Bone marrow (tissue), 2 donors: ENCODE results near the gene ASF1B.
A peak's percentile ranks its signal among the peaks of the same experiment; 100 is the strongest.
"Not testable (repeated sequence)": the region's sequence is repeated elsewhere in the genome, so short reads cannot be mapped to it uniquely, and the experiment has no call there.

Experiments used
- DNase-seq, 2 donors: peaks; one replicate each; lab custom pipeline; 2025; lab: John Stamatoyannopoulos, UW

Gene ASF1B

DNA sequence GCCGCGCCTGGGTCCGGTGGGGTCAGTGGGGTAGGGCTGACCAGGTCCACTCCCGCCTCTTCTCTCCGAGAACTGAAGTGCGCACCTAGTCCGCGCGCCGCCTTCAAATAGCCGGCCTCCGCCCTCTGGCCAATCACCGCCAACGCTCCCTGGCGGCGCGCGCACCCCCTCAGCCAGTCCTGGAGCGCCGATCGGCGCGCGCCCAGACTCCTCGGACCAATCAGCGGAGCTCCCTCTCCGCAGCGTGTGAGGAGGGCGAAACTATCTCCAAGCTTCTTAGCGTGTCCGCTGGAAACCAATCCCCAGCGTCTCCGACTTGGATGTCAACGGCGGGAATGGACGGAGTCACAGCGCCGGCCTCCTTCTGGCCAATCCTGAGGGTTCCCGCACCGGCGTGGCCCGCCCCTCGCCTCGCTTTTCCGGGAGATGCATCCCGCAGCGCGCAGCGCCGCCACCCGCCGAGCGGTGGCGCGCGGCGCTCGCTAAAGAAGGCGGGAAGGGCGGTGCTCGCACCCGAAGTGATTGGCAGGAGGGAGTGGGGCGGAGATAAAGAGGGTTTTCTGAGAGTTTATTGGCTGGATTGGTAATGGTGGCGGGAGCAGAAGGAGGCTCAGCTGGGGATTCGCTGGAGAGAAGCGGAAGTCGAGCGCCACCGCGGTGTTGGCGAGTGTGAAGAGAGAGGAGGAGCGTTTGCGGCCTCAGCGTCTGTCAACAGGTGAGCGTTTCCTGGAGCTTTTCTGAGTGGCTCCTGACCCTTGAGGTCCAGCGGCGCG, at the start of gene ASF1B:
ASF1B (minus strand) TSS at position 81 of the 773 bp plus-strand sequence. CDS start 133 bp downstream, outside the sequence.
- peak; percentile 96 to 100 for DNase-seq

DNA sequence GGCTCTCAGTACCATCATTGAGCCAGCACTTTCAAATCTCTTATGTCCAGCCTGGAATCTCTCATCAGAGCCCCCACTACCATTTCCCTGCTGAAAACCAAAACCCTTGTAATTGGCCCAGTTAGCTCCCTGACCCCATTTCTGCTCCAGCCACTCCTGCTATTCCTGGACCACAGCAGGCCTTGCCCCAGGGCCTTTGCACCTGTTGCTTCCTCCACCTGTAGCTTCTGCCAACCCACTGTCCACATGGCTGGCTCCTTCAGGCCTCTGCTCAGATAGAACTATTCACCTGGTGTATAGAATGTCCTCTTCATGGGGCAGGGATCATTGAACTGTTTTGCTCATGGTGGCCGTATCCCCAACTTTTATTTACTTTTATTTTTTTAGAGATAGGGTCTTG, 49.3 kb upstream of the ASF1B start:
- DNase-seq = not testable (repeated sequence)

DNA sequence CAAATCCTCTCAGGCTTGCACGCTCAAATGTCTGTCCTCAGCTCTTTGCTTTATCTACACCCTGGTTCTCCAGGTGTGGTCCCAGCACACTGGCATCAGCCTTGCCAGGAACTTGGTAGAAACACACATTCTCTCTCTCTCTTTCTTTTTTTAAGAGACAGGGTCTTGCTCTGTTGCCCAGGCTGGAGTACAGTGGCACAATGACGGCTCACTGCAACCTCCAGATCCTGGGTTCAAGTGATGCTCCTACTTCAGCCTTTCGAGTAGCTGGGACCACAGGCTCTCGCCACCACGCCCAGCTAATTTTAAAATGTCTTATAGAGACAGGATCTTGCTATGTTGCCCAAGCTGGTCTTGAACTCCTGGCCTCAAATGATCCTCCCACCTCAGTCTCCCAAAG, 48.8 kb upstream of the ASF1B start:
- DNase-seq = no peak

DNA sequence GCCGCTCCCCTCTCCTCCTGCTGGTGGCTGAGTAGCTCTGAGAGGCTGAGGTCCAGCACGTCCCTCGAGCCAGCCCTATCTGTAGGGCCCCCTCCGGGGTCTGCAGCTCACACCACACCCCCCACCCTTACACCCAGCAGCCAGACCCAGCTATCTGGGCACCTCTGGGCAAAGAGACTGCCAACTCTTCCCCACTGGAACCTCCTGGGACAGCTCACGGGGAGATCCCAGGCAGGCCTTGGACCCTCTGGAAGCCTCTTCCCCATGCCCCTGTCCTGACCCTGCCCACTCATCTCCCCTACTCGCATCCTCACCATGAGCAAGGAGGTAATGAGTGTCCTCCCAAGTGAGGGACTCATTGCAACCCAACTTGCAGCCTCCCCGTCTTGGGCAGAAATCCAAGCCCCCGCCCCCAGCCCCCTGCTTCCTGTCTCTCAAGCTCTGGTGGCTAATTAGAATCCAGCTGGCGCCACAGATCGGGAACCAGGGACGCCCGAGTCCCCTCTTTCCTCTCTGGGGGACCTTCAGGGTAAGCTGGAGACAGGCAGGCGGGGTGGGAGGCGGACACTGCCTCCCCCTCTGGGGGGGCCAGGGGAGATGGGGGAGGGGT, 47.5 kb upstream of the ASF1B start:
- DNase-seq = peak in 1 of 2 donors; percentile 36

DNA sequence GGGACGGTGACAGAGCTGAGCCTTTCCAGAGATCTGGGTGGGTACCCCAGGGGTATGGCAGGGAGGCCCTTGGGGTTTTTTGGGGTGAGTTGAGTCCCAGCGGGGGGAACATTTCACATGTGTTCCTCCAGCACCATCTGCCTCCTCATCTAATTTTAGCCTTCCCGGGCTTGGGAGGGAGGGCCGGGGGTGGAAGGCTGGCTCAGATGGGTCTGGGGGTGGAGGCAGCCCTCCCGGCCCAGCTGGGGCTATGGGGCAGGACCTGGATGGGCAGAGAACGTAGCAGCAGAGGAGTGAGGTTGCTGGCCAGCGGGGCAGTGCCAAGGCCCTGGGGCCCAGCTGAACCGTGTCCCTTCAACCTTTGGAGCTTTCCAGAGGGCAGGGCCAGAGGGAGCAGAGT, 46.1 kb upstream of the ASF1B start:
- no peak for DNase-seq

DNA sequence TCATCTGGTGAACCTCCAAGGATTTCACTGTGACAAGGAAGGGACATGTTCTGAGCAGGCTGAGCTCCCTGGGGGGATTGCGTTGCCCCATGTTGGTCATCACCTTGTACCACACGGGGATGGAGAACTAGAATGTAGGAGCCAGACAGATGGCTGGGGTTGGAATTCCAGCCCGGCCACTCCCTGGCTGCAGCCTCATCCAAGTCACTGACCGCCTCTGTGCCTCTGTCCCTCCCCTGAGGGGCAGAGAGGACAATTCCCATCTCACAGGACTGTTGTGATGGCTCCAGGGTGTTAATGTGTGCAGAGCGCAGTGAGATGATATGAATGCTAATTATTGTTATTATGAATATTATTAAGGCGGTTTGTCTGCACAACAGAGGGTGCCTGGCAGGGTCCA, 45.5 kb upstream of the ASF1B start:
- no peak for DNase-seq

DNA sequence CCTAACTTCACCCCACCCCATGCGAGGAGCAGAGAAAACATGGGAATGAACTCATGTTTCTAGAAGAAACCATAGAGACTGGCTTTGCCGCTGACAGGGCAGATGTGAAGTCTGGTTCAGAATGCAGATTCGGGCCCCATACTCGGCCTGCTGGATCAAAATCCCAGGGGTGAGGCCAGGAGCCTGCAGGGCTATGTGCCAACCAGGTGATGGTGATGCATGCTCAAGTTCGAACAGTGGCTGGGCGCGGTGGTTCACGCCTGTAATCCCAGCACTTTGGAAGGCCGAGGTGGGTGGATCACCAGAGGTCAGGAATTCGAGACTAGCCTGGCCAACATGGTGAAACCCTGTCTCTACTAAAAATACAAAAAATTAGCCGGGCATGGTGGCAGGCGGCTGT, 44.8 kb upstream of the ASF1B start:
- not testable (repeated sequence) for DNase-seq

DNA sequence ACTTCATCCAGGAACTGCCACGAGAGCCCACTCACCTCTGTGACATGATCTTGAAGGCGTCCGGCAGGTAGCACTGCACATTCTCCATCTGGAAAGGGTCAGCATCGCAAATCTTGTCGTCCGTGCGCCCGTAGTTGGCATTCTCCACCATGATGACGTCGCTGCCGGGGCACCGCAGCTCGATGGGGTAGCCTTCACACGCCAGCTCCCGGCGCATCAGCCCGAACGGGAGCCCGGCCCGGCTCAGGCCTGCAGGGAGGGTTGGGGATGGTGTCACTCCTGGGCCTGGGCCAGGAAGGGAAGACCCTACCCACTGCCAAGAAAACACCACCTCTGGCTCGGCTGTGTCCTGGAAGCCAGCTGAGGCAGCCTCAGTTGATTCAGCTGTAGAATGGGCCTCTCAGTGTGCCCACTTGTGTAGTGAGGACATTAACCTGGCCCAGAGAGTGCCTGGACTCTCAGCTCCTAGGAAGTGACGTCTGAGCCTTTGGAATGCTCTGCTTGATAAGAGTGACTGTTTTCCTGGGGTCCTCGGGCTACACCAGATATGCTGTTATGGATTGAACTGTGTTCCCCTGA, 41.2 kb upstream of the ASF1B start:
- DNase-seq = no peak

DNA sequence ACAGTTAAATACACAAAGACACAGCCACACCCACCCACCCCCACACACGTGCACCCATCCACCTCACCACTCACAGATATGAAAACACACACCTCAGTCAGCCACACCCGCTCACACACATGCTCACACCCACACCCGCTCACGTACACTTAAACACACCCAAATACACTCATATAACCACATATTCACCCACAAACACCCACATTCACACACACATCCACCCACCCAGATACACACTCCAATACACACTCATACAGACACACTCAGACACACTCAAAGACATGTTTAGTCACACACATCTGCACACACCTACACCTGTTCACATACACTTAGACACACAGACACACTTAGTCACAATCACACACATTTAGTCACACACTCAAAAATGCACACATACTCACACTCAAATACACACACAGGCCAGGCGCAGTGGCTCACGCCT, 39.0 kb upstream of the ASF1B start:
- DNase-seq = no peak

DNA sequence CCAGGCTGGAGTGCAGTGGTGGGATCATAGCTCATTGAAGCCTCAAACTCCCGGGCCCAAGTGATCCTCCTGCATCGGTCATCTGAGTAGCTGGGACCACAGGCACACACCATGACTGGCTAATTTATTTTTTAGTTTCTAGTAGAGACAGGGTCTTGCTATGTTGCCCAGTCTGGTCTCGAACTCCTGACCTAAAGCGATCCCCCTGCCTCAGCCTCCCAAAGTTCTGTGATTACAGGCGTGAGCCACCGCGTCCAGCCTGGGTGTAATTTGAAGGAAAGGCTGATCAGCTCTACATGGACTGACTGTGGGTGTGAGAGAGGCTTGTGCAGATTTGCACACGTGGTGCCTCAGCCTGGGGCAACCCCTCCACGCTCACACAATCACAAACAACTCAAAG, 38.5 kb upstream of the ASF1B start:
- no peak for DNase-seq

DNA sequence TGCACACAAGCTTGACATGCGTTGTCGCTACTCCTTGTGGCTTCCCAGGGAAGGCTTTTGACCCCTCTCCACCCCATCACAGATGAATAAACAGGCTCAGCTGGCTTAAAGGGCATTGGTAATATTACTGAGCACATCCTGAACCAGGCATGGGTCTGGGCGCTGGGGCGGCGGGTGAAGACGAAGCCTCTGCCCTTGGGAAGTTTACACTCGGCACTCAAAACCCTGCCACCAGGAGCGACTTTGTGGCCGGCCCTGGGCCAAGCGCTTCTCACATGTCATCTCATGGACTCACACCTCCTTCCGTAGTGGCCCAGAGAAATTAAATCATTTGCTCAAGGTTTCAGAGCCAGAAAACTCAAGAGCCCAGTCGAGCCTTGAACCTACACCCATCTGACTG, 32.6 kb upstream of the ASF1B start:
- DNase-seq = no peak

DNA sequence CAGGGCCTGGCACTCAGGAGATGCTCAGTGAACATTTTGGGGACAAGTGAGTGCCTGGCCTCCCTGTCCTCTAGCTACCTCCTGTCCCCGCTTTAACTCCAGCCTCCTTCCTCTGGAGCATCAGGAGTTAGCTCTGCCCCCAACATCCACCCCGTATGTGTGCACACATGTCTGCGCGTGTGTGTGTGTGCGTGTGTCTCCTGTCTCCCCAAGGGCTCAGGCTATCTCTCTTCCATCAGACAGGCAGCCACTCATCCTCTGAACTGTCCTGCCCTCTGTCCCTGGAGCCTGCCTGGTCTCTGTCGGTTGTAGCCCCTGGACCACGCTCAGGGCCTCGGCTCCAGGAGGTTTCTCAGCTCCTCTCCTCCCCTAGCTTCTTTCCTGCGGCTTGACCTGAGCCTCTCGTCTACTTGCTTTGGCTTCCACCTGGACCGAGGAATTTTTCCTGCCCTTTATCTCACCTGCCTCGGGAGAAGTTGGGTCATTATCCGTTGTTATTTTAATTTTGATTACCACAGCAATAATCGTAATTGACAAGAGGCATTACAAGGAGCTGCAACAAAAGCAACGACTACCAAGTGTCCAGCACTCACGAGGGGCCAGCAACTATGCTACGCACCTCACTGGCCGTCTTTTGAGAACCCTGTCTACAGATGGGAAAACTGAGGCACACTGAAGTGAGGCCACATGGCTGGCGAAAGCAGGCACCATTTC, 32.0 kb upstream of the ASF1B start:
- DNase-seq = no peak

DNA sequence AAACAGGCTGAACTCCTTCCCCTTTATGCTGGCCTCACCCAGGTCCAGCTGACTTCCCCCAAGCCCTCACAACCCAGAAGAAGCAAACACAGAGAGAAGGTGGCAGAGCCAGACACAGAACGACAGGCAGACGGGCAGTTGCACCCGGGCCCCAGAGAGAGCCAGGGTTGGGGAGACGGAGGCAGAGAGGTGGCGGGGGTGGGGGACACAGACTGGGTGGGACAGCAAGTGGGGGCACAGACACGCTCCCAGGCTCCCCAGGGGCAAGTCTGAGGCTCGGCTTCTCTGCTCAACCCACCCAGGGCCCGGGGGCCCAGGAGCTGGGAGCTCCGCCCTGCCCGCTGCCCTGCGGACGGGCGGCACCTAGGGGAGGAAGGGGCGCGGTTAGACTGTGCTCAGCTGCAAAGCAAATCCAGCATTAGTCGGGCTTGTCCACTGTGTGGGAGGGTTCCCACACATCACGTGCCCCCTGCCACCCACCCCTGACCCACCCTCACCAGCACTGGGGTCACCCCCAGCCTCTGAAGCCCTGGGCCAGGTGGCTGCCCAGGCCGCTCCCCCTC, 31.3 kb upstream of the ASF1B start:
- peak; percentile 36 to 59 for DNase-seq

DNA sequence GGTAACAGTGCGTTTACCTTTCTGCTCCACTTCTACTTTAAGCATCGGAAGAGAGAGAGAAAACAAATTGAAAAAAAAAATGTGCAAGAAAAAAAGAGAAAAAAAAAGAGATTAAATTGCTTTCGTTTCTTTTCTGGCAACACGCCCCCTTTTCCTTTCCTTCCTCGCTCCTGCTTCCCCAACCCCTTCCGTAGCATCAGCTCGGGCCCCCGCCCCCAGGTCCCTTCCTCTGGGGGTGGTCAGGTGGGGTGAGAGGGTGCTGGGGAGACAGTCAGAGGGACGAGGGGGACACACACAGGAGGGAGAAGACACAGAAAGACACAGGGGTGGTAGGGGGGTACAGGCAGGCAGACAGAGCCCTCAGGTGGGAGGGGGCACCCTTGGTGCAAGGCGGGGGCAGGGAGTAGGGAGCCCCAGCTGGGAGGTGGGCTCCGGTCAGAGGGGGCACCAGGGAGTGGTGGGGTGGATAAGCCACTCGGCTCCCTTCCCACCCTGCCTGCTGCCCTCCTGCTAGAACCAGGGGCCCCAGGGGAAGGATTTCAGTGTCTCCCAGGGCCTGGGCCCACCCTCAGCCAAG, 30.7 kb upstream of the ASF1B start:
- DNase-seq = no peak

DNA sequence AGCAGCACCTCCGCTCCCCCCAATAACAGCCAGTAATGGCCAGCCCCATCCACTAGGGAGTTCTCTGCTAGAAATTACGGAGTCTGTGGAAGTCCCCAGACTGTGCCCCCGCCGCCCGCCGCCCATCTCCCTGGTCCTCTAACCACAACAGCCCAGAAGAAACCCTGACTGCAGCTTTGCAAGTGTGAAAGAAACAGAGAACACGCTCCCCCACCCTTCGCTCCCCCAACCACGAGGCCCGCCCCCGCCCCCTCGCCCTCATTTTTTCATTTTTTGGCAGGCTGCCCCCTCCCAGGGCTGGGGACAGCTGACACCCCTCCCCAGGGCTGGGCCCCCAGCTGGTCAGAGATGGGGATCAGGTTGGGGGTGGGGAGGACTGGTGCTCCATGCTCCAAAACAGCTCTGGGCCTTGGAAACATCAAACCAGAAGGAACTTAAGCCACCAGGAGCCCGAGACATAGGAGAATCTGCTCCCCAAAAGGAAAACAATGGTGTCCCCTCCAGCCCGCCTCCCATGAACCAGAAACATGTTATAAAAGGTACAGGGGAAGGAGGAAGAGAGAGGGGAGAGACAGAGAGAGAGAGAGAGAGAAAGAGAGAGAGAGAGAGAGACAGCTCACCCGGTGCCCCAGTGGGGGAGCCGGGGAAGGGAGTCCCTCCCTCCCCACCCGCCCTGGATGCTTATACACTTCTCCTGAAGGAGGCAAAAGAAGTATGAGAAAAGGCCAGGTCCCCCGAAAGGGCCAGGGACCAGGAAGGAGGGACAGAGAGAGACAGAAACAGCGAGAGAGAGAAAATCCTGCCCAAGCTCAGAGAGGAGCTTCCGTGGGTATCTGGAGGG, 29.8 kb upstream of the ASF1B start:
- DNase-seq = peak in 1 of 2 donors; percentile 2

DNA sequence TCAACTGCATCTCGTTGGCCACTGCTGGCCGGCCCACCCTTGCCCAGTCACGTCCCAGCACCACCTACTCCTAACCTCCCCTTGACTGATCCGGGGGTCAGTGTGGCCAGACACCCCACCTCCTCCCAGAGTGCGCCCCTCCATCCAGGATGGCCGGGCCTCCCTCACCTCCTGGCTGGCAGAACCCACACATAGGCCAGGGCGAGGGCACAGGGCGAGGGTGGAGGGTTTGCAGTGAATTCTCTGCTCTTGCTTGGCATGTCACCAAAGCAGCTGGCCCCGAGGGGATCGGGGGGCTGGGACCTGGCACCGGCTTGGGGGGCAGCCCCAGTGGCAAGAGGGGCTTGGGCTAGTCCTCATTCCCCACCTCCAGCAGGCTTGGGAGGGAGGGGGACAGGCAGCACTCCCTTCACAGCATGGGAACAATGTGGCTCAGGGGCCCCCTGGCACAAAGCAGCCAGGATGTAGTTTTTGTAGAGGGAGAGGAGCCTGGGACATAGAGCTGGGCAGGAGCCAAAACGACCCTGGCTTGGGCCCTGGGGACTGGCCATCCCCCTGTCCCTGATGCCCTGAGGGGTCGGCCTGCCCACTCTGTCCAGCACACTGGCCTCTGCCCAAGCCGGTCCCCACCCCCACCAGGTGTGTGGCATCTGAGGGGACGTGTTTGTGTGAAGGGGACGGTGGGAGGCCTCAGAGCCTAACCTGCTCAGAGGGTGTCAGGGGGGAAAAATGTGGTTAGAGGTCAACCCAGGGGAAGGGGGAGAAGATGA, 28.5 kb upstream of the ASF1B start:
- DNase-seq = no peak

DNA sequence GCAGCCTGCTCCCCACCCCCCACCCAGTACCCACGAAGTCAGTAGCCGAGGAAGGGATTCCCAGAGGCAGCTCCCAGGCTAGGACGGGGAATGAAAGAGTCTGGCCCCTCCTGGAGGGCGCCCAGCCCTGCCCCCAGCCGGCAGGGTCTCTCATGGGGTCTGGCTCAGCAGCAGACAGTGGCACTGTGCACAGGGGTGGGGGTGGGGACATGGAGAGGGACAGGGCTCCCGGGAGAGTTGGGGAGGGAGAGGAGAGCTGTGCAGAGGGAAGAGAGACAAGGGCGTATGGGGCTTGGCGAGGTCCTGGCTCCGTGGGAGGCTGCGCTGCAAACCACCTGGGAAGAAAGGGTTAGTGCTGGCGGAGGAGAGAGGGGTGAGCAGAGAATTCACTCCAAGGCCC, 27.7 kb upstream of the ASF1B start:
- no peak for DNase-seq

DNA sequence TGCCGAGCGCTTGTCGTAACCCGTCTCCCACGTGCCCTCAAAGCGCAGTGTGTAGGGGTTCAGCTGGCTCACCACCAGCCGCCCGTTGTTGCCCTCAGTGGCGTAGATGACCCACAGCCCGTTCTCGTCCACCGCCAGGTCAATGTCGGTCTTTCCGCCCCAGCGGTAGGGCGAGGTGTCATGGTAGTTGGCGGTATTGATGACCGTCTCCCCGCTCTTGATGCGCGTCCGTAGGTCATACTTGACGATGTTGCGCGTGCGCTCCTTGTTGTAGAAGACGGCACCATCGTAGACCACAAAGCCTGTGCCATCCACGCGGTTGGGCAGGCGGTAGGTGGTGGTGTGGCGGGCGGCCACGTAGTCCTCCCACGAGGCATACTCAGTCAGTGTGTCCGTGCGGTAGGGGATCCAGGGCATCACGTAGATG, 26.5 kb upstream of the ASF1B start:
- no peak for DNase-seq

DNA sequence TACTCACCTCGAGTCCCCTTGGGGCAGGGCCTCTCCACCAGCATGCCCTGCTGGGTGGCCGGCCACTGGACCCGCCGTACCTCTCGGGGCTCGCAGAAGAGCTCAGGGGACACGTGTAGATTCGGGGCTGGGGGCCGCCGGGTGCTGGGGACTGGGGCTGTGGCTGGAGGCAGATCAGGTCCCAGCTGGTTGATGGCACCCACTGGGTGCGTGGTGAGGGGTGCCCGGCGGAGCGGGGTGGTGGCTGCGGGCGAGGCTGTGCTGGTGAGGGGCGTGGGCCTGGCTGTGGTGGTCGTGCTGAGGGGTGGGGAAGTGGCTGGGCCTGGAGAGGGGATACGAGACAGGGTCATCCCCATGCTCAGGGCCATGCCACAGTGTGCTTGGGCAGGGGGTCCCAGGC, 24.9 kb upstream of the ASF1B start:
- no peak for DNase-seq

DNA sequence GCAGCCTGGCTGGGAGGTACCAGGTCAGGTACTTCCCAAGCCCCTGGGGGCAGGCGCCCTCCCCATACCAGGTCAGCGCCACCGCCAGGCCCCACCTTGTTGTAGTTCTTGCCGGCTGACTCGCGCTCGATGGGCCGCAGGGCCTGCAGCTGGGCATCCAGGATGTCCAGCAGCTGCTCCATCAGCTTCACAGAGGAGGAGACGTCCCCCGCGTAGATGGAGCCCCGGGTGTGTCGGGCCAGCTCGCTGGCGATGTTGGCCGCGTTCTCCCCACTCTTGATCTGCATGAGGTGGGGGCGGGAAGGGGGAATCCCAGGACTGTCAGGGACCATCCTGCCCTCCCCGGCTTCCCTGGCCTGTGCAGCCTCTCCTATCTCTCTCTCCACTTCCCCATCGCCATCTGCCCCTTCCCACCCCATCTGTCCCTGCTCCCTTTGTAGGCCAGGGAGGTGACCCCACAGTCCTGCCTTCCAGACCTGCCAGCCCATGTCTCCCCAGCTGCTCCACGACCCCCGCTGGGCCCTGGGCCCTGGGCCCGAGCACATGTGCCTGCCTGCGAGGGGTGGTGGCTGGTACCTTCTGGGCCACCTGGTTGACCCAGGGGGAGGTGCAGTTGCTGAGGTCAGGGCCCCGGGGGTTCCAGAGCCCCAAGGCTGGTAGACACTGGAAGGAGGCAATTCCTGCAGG, 23.8 kb upstream of the ASF1B start:
- DNase-seq = no peak
